ENCODE results near the gene HINT3.

The HINT3 gene

DNA sequence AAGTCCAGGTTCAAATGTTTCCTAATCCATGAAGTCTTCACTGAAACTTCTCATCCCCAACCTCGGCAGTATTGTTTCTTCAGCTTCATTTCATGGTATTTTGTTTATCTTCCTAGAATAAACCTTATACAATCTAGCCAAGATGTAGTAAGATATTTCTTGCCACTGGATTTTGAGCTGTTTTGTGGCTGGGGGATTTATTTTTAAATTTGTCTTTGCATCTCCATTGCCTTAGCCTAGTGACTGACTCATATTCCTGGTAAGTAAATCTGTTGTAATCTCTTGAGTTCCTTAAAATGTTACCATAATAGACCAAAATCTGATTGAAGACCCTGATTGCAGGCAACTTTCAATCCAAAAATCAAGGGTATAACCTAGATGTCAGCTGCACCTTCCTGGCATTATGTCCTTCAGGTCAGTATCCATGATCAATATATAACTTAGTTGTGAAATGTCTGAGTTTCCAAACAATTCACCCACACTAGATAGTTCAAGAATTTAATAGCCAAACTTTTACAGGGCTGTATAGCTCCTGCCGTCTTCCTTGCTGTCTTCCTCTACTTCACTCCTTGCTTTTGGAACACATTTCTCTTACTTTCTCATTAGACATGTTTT lies 25.1 kb downstream of the HINT3 start:
- Histone ChIP-seq H3K4me2 (ENCODE audit: low read depth, low read length, poor library complexity, severe bottlenecking) (no peak overlapping the region), H3K27me3 (ENCODE audit: insufficient read depth, low read length, poor library complexity, severe bottlenecking) (no peaks in the 10 kb centered on the region), H3F3A (ENCODE audit: low read depth) (no peaks in the 10 kb centered on the region), H3K9me3 (ENCODE audit: insufficient read depth, low read depth, low read length) (no peaks in the 10 kb centered on the region), H3K9me2 (replicated peaks; ENCODE audit: low read depth, low read length) (no peaks in the 10 kb centered on the region), H3K9ac (ENCODE audit: low read depth, low read length, poor library complexity, severe bottlenecking) (no peak overlapping the region), H3K4me3 (ENCODE audit: low read length, poor library complexity, severe bottlenecking) (no peak overlapping the region), H4K20me1 (ENCODE audit: insufficient read depth, low read length, poor library complexity, severe bottlenecking) (no peaks in the 10 kb centered on the region), H3K36me3 (ENCODE audit: insufficient read depth, low read length) (peaks cover 16% of the 10 kb centered on the region; the same call in 1 of the 2 replicates), H3K79me2 (ENCODE audit: insufficient read depth, low read length) (peaks cover 13% of the 10 kb centered on the region; the same call in 1 of the 2 replicates), H2AFZ (ENCODE audit: low read length) (no peak overlapping the region), H3K4me1 (ENCODE audit: insufficient read depth, low read length, poor library complexity, severe bottlenecking) (peaks cover 11% of the 10 kb centered on the region)
- TF ChIP-seq EZH2phosphoT487 (IDR thresholded peaks at IDR 0.05; ENCODE audit: borderline replicate concordance) (no peak), CTCF (conservative IDR thresholded peaks at IDR 0.05; ENCODE audit: low read length) (no peak)

- H3K4me3 ChIP-seq (ENCODE audit: low read length, poor library complexity, severe bottlenecking), result no peak overlapping the region
- no peaks in the 10 kb centered on the region for H3K9me2 ChIP-seq (replicated peaks; ENCODE audit: low read depth, low read length)
- no peak overlapping the region for H3K4me2 ChIP-seq (ENCODE audit: low read depth, low read length, poor library complexity, severe bottlenecking)
- H3F3A ChIP-seq (ENCODE audit: low read depth), result 0 out of 2 replicates have a peak, but pooled peaks cover 2% of the 10 kb centered on the region
- H3K9me3 ChIP-seq (ENCODE audit: insufficient read depth, low read depth, low read length), result no peaks in the 10 kb centered on the region
- no peak overlapping the region for H3K9ac ChIP-seq (ENCODE audit: low read depth, low read length, poor library complexity, severe bottlenecking)
- H4K20me1 ChIP-seq (ENCODE audit: insufficient read depth, low read length, poor library complexity, severe bottlenecking), result no peaks in the 10 kb centered on the region
- TF ChIP-seq EZH2phosphoT487 (IDR thresholded peaks at IDR 0.05; ENCODE audit: borderline replicate concordance) (no peak), CTCF (conservative IDR thresholded peaks at IDR 0.05; ENCODE audit: low read length) (no peak)
- H3K27me3 ChIP-seq (ENCODE audit: insufficient read depth, low read length, poor library complexity, severe bottlenecking), result no peaks in the 10 kb centered on the region
- H2AFZ ChIP-seq (ENCODE audit: low read length), result no peak overlapping the region
- H3K79me2 ChIP-seq (ENCODE audit: insufficient read depth, low read length), result peaks cover 26% of the 10 kb centered on the region; the same call in 1 of the 2 replicates
- peaks cover 27% of the 10 kb centered on the region for H3K4me1 ChIP-seq (ENCODE audit: insufficient read depth, low read length, poor library complexity, severe bottlenecking)
- peaks cover 10% of the 10 kb centered on the region; the same call in 1 of the 2 replicates for H3K36me3 ChIP-seq (ENCODE audit: insufficient read depth, low read length)
Observed at GRCh38 chr6:125983246-125983945, 26.8 kb downstream of the HINT3 start.

DNA sequence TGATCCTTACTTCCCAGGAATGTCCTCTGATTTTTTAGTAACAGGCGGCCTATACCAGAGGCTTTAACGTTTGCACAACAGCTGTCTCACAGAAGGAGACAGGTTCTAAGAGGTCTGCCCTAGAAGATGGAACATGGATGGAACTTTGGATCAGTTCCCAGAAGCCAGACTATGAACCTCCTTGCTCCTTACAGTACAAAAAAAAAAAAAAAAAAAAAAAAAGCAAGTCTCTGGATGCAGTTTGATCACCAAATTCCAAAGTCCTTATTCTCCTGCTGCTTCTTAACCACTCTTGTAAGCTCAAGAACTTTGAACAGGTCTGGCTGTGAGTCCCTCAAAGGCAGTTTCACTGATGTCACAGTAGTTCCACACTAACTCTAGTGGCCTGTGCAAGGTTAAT lies 27.7 kb downstream of the HINT3 start:
- peaks cover 33% of the 10 kb centered on the region for H3K4me1 ChIP-seq (ENCODE audit: insufficient read depth, low read length, poor library complexity, severe bottlenecking)
- no peak overlapping the region for H3K4me2 ChIP-seq (ENCODE audit: low read depth, low read length, poor library complexity, severe bottlenecking)
- H3K27me3 ChIP-seq (ENCODE audit: insufficient read depth, low read length, poor library complexity, severe bottlenecking), result no peaks in the 10 kb centered on the region
- peaks cover 31% of the 10 kb centered on the region for H3K79me2 ChIP-seq (ENCODE audit: insufficient read depth, low read length)
- TF ChIP-seq EZH2phosphoT487 (IDR thresholded peaks at IDR 0.05; ENCODE audit: borderline replicate concordance) (no peak), CTCF (conservative IDR thresholded peaks at IDR 0.05; ENCODE audit: low read length) (no peak)
- H3F3A ChIP-seq (ENCODE audit: low read depth), result 0 out of 2 replicates have a peak, but pooled peaks cover 5% of the 10 kb centered on the region
- no peak overlapping the region for H2AFZ ChIP-seq (ENCODE audit: low read length)
- H3K9me3 ChIP-seq (ENCODE audit: insufficient read depth, low read depth, low read length), result no peaks in the 10 kb centered on the region
- H3K36me3 ChIP-seq (ENCODE audit: insufficient read depth, low read length), result 0 out of 2 replicates have a peak, but pooled peaks cover 3% of the 10 kb centered on the region
- H3K4me3 ChIP-seq (ENCODE audit: low read length, poor library complexity, severe bottlenecking), result no peak overlapping the region
- H4K20me1 ChIP-seq (ENCODE audit: insufficient read depth, low read length, poor library complexity, severe bottlenecking), result peaks cover 2% of the 10 kb centered on the region
- no peaks in the 10 kb centered on the region for H3K9me2 ChIP-seq (replicated peaks; ENCODE audit: low read depth, low read length)
- no peak overlapping the region for H3K9ac ChIP-seq (ENCODE audit: low read depth, low read length, poor library complexity, severe bottlenecking)
